Measurements from ENCODE around the gene ATP7B.

Gene ATP7B

DNA sequence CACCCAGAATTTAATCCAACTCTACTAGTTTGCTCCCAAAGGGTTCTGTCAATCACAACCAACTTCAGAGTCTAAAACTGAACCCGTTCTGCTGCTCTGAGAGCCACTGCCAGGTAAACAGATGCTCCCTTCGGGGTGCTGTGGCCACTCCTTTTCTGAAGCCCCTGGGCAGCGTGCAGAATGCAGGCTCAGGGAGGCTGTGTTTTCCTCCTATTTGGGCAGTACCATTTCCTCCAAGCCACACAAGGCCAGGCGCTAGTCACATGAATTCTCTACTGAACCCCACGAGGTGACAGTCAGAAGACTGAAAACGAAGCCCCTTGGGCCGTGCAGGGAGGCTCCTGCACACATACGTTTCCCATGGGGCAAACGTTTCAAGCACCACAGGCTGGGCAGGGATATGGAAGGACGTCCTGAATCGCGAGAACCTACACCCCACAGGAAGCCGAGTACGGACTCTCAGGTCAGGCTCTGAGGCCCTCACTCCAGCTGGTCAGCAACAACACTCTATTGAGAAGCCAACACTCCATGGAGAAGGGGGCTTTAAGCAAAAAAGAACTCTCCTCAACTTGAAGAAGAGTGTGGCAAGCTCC is 77.7 kb downstream of the ATP7B start:
- TF ChIP-seq GATA2 (IDR thresholded peaks at IDR 0.05; ENCODE audit: low read depth, low read length) (no peak), GATA3 (IDR thresholded peaks at IDR 0.05; ENCODE audit: low read depth, low read length) (no peak)

DNA sequence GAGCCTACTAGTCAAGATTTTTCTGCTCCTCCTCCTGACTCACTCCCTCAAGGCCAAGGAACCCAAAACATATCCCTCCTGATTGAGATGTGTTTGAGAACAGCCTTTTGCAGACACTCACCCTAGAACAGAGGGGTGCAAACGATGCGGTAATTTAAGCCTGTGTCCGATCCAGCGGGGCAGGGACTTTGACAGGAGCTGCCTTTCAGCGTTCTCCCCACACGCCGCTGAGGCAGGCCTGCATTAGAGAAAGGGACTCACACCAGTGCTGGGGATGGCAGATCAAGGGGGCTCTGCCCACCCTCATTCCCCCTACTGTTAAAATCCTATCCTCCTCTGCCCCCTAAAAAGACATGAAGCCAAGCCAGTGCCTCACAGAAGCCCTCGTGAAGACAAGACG is 79.0 kb downstream of the ATP7B start:
- no peak for TF ChIP-seq GATA2 (IDR thresholded peaks at IDR 0.05; ENCODE audit: low read depth, low read length)
- no peak for TF ChIP-seq GATA3 (IDR thresholded peaks at IDR 0.05; ENCODE audit: low read depth, low read length)

DNA sequence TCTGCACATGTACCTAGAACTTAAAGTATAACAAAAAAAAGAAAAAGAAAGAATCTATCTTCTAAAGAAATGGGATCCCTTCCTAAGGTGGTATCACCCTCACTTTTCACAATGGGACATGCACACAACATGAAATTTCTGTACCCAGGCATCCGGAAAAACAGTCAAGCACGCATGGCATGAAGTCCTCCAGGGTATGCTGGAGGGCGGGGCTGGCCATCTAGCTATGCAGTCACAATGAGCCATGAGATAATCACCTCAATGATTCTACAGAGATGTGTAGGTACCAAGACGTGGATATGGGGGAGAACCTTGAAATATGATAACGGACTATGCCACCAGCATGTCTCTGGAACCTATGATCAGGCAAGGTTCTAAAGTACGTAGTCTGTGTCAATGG is 79.6 kb downstream of the ATP7B start:
- TF ChIP-seq GATA2 (IDR thresholded peaks at IDR 0.05; ENCODE audit: low read depth, low read length): no peak
- no peak for TF ChIP-seq GATA3 (IDR thresholded peaks at IDR 0.05; ENCODE audit: low read depth, low read length)

DNA sequence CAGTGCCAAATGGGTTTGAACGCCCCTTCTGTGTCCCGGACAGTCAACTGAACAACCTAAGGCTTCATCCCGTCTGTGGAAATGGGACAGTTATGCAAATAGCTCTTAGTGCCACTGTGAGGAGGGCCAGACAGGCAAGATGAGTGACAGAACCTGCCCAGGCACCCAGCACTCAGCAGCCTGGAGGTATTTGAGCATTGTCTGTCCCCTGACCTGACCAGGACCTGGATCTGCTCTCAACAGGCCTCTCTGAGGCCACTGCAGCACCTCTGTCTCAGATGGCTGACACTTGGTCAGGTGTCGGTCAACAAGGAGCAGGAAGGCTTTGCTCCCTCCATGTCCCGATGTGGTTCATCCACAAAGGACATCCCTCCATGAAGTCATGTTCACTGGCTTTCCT is 81.6 kb downstream of the ATP7B start:
- TF ChIP-seq GATA3 (IDR thresholded peaks at IDR 0.05; ENCODE audit: low read depth, low read length): no peak
- no peak for TF ChIP-seq GATA2 (IDR thresholded peaks at IDR 0.05; ENCODE audit: low read depth, low read length)

DNA sequence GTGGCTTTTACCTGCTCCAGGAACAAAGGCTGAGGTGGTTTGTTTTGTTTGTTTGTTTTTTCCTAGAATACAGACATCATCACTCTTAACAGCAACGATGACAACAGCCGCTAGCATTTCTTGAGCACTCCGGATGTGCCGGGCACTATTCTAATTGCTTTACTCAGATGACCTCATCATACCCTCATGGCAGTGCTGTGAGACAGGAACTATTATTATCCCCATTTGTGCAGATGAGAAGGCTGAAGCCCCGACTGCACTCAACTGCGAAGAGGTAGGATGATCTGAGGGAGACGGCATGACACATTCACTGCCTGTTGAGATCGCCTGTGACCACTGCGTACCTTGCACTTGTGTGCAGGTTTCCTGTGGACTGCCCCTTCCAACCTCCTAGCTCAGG is 83.0 kb downstream of the ATP7B start:
- TF ChIP-seq GATA3 (IDR thresholded peaks at IDR 0.05; ENCODE audit: low read depth, low read length) (no peak), GATA2 (IDR thresholded peaks at IDR 0.05; ENCODE audit: low read depth, low read length) (no peak)

DNA sequence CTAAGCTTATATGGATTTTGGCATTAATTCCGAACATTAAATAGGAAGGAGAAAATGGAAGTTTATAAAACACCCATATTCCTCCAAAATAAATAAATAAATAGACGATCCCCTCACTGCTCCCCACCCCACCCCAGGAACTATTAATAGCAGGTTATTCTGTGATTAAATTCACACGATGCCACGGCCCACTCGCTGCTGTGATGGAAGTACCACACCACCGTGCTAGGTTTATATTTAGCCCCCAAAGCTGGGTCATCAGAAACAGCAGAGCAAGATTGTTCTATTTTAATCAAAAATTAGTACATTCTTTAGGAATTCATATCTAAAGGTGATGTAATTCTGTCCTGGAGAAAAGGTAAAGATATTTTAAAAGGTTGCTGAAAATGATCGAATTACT is 84.1 kb downstream of the ATP7B start:
- TF ChIP-seq GATA2 (IDR thresholded peaks at IDR 0.05; ENCODE audit: low read depth, low read length) (no peak), GATA3 (IDR thresholded peaks at IDR 0.05; ENCODE audit: low read depth, low read length) (no peak)

DNA sequence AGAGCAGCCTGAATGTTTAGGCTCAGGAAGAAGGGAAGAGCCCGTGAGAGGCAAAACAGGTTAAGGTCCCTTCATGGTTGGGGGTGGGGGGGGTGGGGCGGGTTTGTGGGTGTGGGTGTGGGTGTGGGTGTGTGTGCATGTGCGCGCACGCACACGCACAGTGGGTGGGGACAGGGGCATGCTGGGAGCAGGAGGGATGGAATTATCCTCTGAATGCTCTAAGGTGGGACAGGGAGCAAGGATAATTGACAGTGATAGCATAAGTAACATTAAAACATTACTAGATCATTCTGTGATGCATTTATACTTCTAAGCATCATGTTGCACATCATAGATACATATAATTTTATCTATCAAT is 84.7 kb downstream of the ATP7B start:
- TF ChIP-seq GATA2 (IDR thresholded peaks at IDR 0.05; ENCODE audit: low read depth, low read length) (no peak), GATA3 (IDR thresholded peaks at IDR 0.05; ENCODE audit: low read depth, low read length) (no peak)

DNA sequence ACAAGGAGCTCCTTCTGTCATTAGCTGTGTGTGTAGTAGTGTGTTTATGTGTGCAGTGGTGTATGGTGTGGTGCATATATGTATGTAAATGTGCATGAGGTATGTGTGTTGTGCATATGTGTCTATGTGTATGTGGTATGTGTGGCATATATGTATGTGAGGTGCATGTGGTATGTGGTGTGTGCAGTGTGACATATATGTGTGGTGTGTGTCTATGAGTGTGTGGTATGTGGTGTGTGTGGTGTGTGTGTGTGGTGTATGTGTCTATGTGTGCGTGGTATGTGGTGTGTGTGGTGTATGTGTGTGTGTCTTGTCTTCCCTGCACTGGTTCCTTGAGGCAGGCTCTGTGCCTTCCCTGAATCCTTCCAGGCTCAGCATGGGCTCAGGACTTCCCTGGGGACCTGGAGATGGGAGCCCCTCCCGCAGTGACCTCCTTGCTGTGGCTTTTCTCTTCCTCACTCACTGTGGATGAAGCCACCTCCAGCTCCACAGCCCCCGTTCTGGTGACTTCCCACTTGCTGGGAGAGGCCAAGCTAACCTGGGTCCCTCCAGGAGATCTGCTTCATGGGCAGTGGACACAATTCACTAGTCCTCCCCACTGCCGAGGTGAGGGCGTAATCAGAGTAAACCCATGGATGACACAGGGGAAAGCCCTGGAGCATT is 85.3 kb downstream of the ATP7B start:
- TF ChIP-seq GATA3 (IDR thresholded peaks at IDR 0.05; ENCODE audit: low read depth, low read length): no peak
- no peak for TF ChIP-seq GATA2 (IDR thresholded peaks at IDR 0.05; ENCODE audit: low read depth, low read length)

DNA sequence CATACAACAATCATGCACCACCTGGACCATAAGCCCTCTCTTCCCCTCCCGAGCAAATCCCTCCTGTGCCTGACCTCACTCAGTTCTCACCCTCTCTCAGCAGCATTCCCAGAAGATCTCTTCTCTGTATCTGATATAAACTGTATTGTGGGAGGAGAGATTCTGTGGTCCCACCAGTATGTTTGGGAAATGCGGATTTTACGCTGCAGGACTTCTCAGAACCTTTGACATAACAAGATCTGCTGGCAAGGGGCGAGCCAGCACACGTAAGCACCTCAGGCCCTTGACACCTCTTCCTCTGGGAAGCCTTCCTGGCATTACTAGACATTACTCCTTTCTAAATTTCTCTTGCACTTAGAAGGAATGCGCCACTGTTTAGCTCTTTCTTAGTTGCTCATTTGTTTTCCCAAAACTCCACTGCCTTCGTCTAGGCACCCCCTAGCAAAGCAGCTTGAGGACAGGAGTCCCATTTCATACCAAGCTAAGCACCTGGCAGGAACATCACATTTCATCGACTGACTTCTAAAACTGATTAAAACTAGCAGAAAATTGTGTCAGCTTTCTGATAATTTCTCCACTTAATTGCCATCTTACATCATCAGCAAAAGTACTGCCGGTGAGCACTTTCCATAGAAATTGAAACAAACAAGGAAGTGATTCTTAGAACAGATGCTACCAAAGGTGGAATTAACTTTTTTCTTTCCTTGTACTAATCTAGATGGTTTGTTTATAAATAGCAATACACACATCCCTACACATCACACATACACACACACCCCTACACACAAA is 86.3 kb downstream of the ATP7B start:
- TF ChIP-seq GATA2 (IDR thresholded peaks at IDR 0.05; ENCODE audit: low read depth, low read length) (no peak), GATA3 (IDR thresholded peaks at IDR 0.05; ENCODE audit: low read depth, low read length) (no peak)

DNA sequence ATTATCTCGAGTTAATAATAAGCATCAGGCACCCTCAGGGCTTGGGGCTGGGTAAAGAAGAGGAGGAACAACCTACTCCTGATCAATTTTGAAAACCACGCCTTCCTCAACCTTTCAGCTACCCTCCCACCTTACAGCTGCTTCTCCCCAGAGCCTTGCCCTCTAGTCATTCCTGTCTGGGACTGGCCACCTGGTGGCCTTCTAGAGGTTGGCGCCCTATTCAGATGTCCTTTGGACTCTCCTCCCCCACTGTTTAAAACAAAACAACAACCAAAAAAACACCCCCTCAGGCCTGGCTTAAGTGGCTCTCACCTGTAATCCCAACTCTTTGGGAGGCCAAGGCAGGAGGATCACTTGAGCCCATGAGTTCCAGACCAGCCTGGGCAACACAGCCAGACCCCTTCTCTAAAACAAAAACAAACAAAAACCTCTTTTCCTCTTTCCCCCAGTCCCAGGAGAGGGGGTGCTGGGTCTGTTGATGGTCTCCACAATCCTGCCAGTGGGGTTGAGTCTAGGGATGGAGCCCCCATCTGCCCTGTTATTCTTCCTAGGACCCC is 87.2 kb downstream of the ATP7B start:
- TF ChIP-seq GATA2 (IDR thresholded peaks at IDR 0.05; ENCODE audit: low read depth, low read length) (no peak), GATA3 (IDR thresholded peaks at IDR 0.05; ENCODE audit: low read depth, low read length) (no peak)

DNA sequence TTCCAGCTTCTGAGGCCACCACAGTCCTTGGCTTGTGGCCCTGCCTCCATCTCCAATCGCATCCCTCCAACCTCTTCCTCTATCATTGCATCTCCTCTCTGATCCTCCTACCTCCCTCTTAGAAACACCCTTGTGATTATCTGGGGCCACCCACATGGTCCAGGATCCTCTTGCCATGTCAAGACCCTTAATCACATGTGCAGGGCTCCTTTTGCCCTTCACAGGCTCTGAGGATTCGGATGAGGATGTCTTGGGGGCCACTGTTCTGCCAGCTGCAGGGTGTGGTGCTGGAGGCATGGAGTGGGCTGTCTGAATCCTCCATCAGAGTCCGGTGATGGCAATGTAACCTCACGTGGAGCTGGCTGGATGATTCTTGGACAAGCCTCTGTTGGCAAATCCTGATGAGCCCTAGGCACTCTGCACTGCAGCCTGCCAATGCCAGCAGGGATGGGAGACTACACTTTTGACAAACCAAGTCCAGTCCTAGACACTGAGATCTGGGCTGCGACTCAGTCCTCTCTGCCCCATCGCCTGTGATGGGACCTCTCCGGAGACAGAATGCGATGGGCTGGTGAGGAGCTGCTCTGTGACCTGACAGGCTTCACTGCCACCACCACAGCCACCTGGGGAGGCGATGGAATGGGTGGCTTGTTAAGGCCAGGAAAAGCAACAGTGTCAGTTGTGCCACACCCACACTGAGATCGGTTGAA is 88.3 kb downstream of the ATP7B start:
- TF ChIP-seq GATA3 (IDR thresholded peaks at IDR 0.05; ENCODE audit: low read depth, low read length): no peak
- TF ChIP-seq GATA2 (IDR thresholded peaks at IDR 0.05; ENCODE audit: low read depth, low read length): no peak

DNA sequence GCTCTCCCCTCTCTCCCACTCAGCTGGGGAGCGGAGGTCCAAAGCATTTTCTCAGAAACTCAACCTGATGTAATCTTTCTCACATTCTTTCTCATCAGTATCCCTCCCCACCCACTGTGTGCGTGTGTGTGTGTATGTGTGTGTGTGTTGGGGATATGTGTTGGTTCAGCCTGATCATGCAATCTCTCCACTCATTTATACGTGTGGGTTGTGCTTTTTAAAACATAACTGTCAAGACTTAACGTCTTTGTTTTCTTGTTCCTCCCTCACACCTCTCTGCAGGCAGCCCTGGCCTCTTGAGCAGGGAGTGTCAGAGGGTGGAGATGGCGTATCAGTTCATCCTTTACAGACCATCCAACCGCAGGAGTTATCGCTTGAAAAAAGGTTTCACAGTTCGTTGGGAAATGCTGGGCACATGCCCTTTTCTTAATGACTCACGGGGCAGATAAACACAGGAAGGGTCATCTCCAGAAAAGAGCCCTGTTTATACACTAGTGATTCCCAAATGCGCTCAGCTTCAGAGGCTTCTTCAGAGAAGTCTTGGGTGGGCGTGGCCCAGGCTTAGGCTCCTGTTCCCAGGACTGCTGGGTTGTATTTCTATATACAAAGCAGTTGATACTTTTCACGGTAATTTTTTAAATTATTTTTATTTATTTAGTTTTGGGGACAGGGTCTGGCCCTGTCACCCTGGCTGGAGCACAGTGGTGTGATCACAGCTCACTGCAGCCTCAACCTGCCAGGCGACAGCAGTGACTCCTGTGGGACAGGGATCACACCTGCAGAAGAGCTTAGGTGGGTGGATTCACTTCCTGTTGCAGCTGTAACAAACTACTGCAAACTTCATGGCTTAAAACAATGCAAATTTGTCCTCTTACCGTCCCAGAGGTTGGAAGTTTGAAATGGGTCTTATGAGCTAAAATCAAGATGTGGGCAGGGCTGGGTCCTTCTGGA is 89.2 kb downstream of the ATP7B start:
- TF ChIP-seq GATA2 (IDR thresholded peaks at IDR 0.05; ENCODE audit: low read depth, low read length) (no peak), GATA3 (IDR thresholded peaks at IDR 0.05; ENCODE audit: low read depth, low read length) (no peak)

DNA sequence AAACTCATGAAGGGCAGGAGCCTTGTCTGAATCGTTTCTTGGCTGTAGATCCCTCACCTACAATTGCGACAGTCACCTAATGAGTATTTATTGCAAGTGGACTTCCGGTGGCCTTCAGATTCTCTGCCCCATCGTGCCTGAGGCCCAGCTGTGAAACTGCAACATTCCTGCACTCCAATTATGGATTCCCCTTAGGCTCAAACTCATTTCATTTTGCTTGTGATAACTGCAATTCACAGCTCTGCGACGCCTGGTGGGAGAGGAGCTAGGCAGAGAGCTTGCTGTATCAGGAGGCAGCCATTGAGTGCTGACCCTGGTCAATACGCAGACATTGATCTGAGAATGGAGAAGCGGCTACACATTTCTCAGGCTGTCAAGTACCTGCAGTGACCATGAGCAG is 90.5 kb downstream of the ATP7B start:
- TF ChIP-seq GATA2 (IDR thresholded peaks at IDR 0.05; ENCODE audit: low read depth, low read length): no peak

Measured in SH-SY5Y (cell line).